HepG2 (cell line): Measurements from ENCODE around the gene LCAT. TPM values are rescaled to one million over a fixed set of nuclear protein-coding genes. Genes with fewer than 3 reads are reported as not detected.

Experiments used
- ATAC-seq: fragments of 200-7000 bp; cut with Tn5 transposase; 3 replicates; pipeline ENCODE4 v1.9.1; 2020; ENCODE audit warnings: mild to moderate bottlenecking, moderate library complexity
- BruUV-seq: library from RNA; stranded (reverse); fragments of 400-500 nt; replicated peaks from 2 replicates; lab custom pipeline; 2021; lab: Mats Ljungman, UMichigan
- CTCF ChIA-PET: fragments of 300-600 bp; formaldehyde crosslinking; extraction: SDS; loops from one replicate; lab custom pipeline; 2021; ENCODE audit warnings: low total read pairs, inconsistent platforms, low intra/inter-chr PET ratio; lab: Yijun Ruan, JAX
- POLR2A ChIA-PET: fragments of 350-600 bp; sonication (Branson Sonifier 250); formaldehyde crosslinking; loops from one replicate; lab custom pipeline; 2020; ENCODE audit warnings: antibody characterized with exemption, inconsistent platforms; lab: Yijun Ruan, JAX
- DNase-seq: peaks from one replicate; pipeline ENCODE4 v3.0.0-alpha.2; 2015; ENCODE audit warnings: low spot score
- FAIRE-seq: peaks from 3 replicates; lab custom pipeline; 2011; peaks lifted over from hg19 to GRCh38; lab: Jason Lieb, UNC
- H2AFZ ChIP-seq: one replicate; pipeline ENCODE4 v1.6.1; 2011; ENCODE audit warnings: low read length, inconsistent platforms
- H3K27ac ChIP-seq: fragments of 300-600 bp; 3 replicates; pipeline ENCODE4 v1.8.0; 2011; ENCODE audit warnings: mixed run types, mild to moderate bottlenecking, mixed read lengths, low read length, inconsistent platforms; ENCODE audit not compliant: insufficient read depth; ENCODE audit errors: extremely low read length
- H3K27me3 ChIP-seq, 2 experiments: fragments of 200-600 bp in 1 of 2; 2 replicates in 1 of 2; 3 replicates in 1 of 2; pipeline versions ENCODE4 v1.6.0 to v1.8.0; 2011; ENCODE audit warnings: low read length in 2 of 2, mild to moderate bottlenecking in 2 of 2, moderate library complexity in 2 of 2, inconsistent platforms in 1 of 2; ENCODE audit not compliant: insufficient read depth in 2 of 2, control insufficient read depth in 1 of 2
- H3K36me3 ChIP-seq, 2 experiments: fragments of 200-600 bp in 1 of 2; replicated peaks in 1 of 2; 2 replicates in 1 of 2; 3 replicates in 1 of 2; pipeline versions ENCODE4 v1.5.1 to v1.8.0; 2011; ENCODE audit warnings: low read length in 2 of 2, inconsistent platforms in 1 of 2; ENCODE audit not compliant: insufficient read depth in 2 of 2, control insufficient read depth in 1 of 2
- H3K4me1 ChIP-seq: 2 replicates; pipeline ENCODE4 v1.5.1; 2012; ENCODE audit warnings: low read length, inconsistent platforms; ENCODE audit not compliant: insufficient read depth
- H3K4me2 ChIP-seq: 2 replicates; pipeline ENCODE4 v1.6.0; 2011; ENCODE audit warnings: low read depth, low read length, inconsistent platforms
- H3K4me3 ChIP-seq, 3 experiments: fragments of 200-600 bp in 1 of 3; sonication (generic), shearing (Covaris generic) in 1 of 3; replicated peaks in 1 of 3; 2 replicates each; pipeline ENCODE4 v1.5.1; 2011 to 2016; ENCODE audit warnings: low read length in 3 of 3, inconsistent platforms in 2 of 3, low read depth in 2 of 3, mild to moderate bottlenecking in 2 of 3, control low read depth in 1 of 3, mixed read lengths in 1 of 3; ENCODE audit not compliant: insufficient read depth in 1 of 3
- H3K79me2 ChIP-seq: one replicate; pipeline ENCODE4 v1.6.1; 2011; ENCODE audit warnings: low read length, inconsistent platforms; ENCODE audit not compliant: insufficient read depth
- H3K9ac ChIP-seq: 2 replicates; pipeline ENCODE4 v1.6.0; 2011; ENCODE audit warnings: mild to moderate bottlenecking, low read depth, low read length, inconsistent platforms; ENCODE audit not compliant: insufficient read depth
- H3K9me3 ChIP-seq: 2 replicates; pipeline ENCODE4 v1.5.1; 2012; ENCODE audit warnings: mild to moderate bottlenecking, low read length
- H4K20me1 ChIP-seq: 2 replicates; pipeline ENCODE4 v1.6.0; 2011; ENCODE audit warnings: inconsistent platforms, mild to moderate bottlenecking, low read length, moderate library complexity; ENCODE audit not compliant: insufficient read depth
- CEBPB ChIP-seq: IDR thresholded peaks from 2 replicates; pipeline ENCODE4 v1.6.1; 2011; ENCODE audit warnings: low read depth, low read length, improper control_type of control experiment, borderline replicate concordance
- GABPA ChIP-seq, 2 experiments: IDR thresholded peaks; 2 replicates each; pipeline ENCODE4 v1.6.1; 2011 to 2016; ENCODE audit warnings: low read depth in 2 of 2, low read length in 1 of 2, missing biosample characterization in 1 of 2, missing genetic modification characterization in 1 of 2
- KLF9 ChIP-seq: IDR thresholded peaks from 2 replicates; pipeline ENCODE4 v1.6.1; 2016; ENCODE audit warnings: low read depth
- MTERF4 ChIP-seq: sonication (generic); formaldehyde crosslinking; IDR thresholded peaks from 2 replicates; pipeline ENCODE4 v1.8.0; 2023; ENCODE audit warnings: mild to moderate bottlenecking, missing genetic modification reagents
- NPAS2 ChIP-seq: sonication (generic); formaldehyde crosslinking; IDR thresholded peaks from 2 replicates; pipeline ENCODE4 v1.8.0; 2022; ENCODE audit warnings: mild to moderate bottlenecking, missing genetic modification reagents, borderline replicate concordance
- NR0B2 ChIP-seq: sonication (generic); formaldehyde crosslinking; IDR thresholded peaks from 2 replicates; pipeline ENCODE4 v1.4.0; 2020; ENCODE audit warnings: mild to moderate bottlenecking, missing genetic modification reagents
- NR2F6 ChIP-seq, 2 experiments: IDR thresholded peaks; 2 replicates each; pipeline ENCODE4 v1.6.1; 2016; ENCODE audit warnings: antibody characterized with exemption in 1 of 2, mild to moderate bottlenecking in 1 of 2
- POLR2G ChIP-seq: fragments of 200-400 bp; formaldehyde crosslinking; IDR thresholded peaks from 2 replicates; pipeline ENCODE4 v1.6.1; 2018; ENCODE audit warnings: mild to moderate bottlenecking, low read depth, low read length, moderate library complexity
- SSRP1 ChIP-seq: IDR thresholded peaks from 2 replicates; pipeline ENCODE4 v1.6.1; 2016; ENCODE audit warnings: control low read depth
- ZNF350 ChIP-seq: sonication (generic); formaldehyde crosslinking; IDR thresholded peaks from 2 replicates; pipeline ENCODE4 v1.4.0; 2020; ENCODE audit warnings: mild to moderate bottlenecking, low read depth, missing genetic modification reagents, borderline replicate concordance
- ZNF576 ChIP-seq: sonication (generic); formaldehyde crosslinking; IDR thresholded peaks from 2 replicates; pipeline ENCODE4 v1.4.0; 2020; ENCODE audit warnings: mild to moderate bottlenecking, missing genetic modification reagents
- ZNF580 ChIP-seq: IDR thresholded peaks from 2 replicates; pipeline ENCODE4 v1.6.1; 2016; ENCODE audit warnings: low read depth, borderline replicate concordance
- ZNF607 ChIP-seq: sonication (generic); formaldehyde crosslinking; IDR thresholded peaks from 2 replicates; pipeline ENCODE4 v1.5.1; 2020; ENCODE audit warnings: missing genetic modification reagents, mild to moderate bottlenecking, borderline replicate concordance
- ZNF629 ChIP-seq: sonication (generic); formaldehyde crosslinking; conservative IDR thresholded peaks from 2 replicates; pipeline ENCODE4 v1.5.0; 2020; ENCODE audit warnings: missing genetic modification reagents
- ZNF652 ChIP-seq: IDR thresholded peaks from 2 replicates; pipeline ENCODE4 v1.6.1; 2016; ENCODE audit warnings: low read depth, borderline replicate concordance
- ZNF7 ChIP-seq: IDR thresholded peaks from 2 replicates; pipeline ENCODE4 v1.6.1; 2016; ENCODE audit warnings: missing biosample characterization, missing genetic modification reagents
- WGBS: methylation state at CpG from one replicate; pipeline ENCODE4 v1.1.6; 2017; ENCODE audit warnings: low lambda C conversion rate; 5-methylcytosine and 5-hydroxymethylcytosine counted together
- in situ Hi-C: cut with HindIII; loops from 2 replicates; pipeline ENCODE4 v1.10.0; 2017; ENCODE audit warnings: low pct_unique_long_range_greater_than_20kb; ENCODE audit not compliant: extremely low pct_ligation_motif_present
- intact Hi-C: fragments of 100-400 bp; cut with micrococcal nuclease; formaldehyde crosslinking; loops from one replicate; pipeline ENCODE4 v1.10.0; 2022; ENCODE audit not compliant: unreplicated experiment
- polyA plus RNA-seq, 8 experiments: library from polyadenylated mRNA; depleted of rRNA in 3 of 8; stranded (reverse) in 7 of 8; unstranded in 1 of 8; fragments of >200 nt; fragmentation: Illumina TruSeq in 4 of 8; extraction: Trizol in 4 of 8; gene quantifications; 2 replicates each; pipeline versions ENCODE4 v1.2.1 to v1.2.3, GENCODE V29; 2011 to 2016; ENCODE audit warnings: low read depth in 4 of 8, missing spikeins in 1 of 8, mixed read lengths in 1 of 8; ENCODE audit not compliant: insufficient read depth in 1 of 8
- total RNA-seq, 5 experiments: library from RNA; depleted of rRNA; stranded (reverse); fragments of >200 nt; fragmentation: Illumina TruSeq; extraction: Trizol; gene quantifications; 2 replicates each; pipeline ENCODE4 v1.2.3, GENCODE V29; 2016; ENCODE audit warnings: low read depth in 1 of 5
- TF ChIP-seq, protein P1 (sequence below): sonication (generic); formaldehyde crosslinking; IDR thresholded peaks from 2 replicates; pipeline ENCODE4 v1.8.1; 2023; ENCODE audit warnings: mild to moderate bottlenecking, missing genetic modification reagents
- TF ChIP-seq, protein P2 (sequence below): IDR thresholded peaks from 2 replicates; pipeline ENCODE4 v1.6.1; 2016; ENCODE audit warnings: low read depth, control low read depth

The LCAT gene
- total and polyA plus RNA-seq, 2 of the 13 experiments (the other 11 are each of a cell fraction or from before 2014, with no cell fraction given), result 36.1 to 38.9 TPM

- POLR2A ChIA-PET, result interaction anchor here (0.8 to 4.6 kb wide), 9 partner anchors 8 to 100 kb away, joined by 3 to 36 read pairs (median 9); partner anchors contain the start of genes DDX28, DPEP2, DUS2 and SLC12A4
- Histone ChIP-seq H3K4me3 (peak overlapping the region; percentile 86 to 97 (median 97)), H4K20me1 (peaks cover 11% of the 10 kb centered on the region; the same call in 1 of the 2 replicates), H3K9ac (peak overlapping the region; percentile 92), H3K79me2 (peaks cover 24% of the 10 kb centered on the region), H3K27ac (peak overlapping the region; percentile 70), H3K9me3 (no peaks in the 10 kb centered on the region), H3K4me1 (peaks cover 41% of the 10 kb centered on the region), H3K27me3 (no peaks in the 10 kb centered on the region; a peak in 1 of 5 replicates), H2AFZ (no peak overlapping the region), H3K4me2 (peak overlapping the region; percentile 99), H3K36me3 (peaks cover 6 to 11% of the 10 kb centered on the region in 2 experiments; a peak in 4 of 5 replicates)
- no peak for DNase-seq
- no peak for FAIRE-seq
- intact Hi-C loops (no loop called here), in situ Hi-C loops (loop anchor here (10.0 kb wide), 1 partner anchor 272 kb away; the partner anchor contains the start of genes ACD, C16orf86, ENKD1 and PARD6A)
- CTCF ChIA-PET, result no interaction called here
- BruUV-seq, result no TSS peak
- WGBS, result 48% methylated on average over 6 of the region's 6 CpGs
- ATAC-seq, result peak; percentile 0
- TF ChIP-seq KLF9 (CRISPR knock-in tag) (no peak), ZNF576 (CRISPR knock-in tag) (0 out of 2 replicates have a peak, but pooled peaks have one; percentile 22), SSRP1 (CRISPR knock-in tag) (peak; percentile 83), CEBPB (no peak), MTERF4 (0 out of 2 replicates have a peak, but pooled peaks have one; percentile 7), ZNF629 (CRISPR knock-in tag) (0 out of 2 replicates have a peak, but pooled peaks have one; percentile 6), ZNF652 (0 out of 2 replicates have a peak, but pooled peaks have one; percentile 11), NR2F6 (IDR thresholded peaks at IDR 0.05) (0 out of 2 replicates have a peak, but pooled peaks have one; percentile 12), NR2F6 (CRISPR knock-in tag; IDR thresholded peaks at IDR 0.05) (no peak), NPAS2 (CRISPR knock-in tag) (0 out of 2 replicates have a peak, but pooled peaks have one; percentile 47), ZNF607 (CRISPR knock-in tag) (0 out of 2 replicates have a peak, but pooled peaks have one; percentile 34), ZNF350 (CRISPR knock-in tag) (no peak), POLR2G (peak; percentile 19; the same call in 1 of the 2 replicates), GABPA (IDR thresholded peaks at IDR 0.05; ENCODE audit: low read depth, low read length) (no peak), GABPA (CRISPR knock-in tag; IDR thresholded peaks at IDR 0.05; ENCODE audit: low read depth) (peak; percentile 17; the same call in 1 of the 2 replicates), ZNF7 (CRISPR knock-in tag) (peak; percentile 56; the same call in 1 of the 2 replicates), NR0B2 (CRISPR knock-in tag) (peak; percentile 70), ZNF580 (CRISPR knock-in tag) (0 out of 2 replicates have a peak, but pooled peaks have one; percentile 12)
- TF ChIP-seq, protein P1, sequence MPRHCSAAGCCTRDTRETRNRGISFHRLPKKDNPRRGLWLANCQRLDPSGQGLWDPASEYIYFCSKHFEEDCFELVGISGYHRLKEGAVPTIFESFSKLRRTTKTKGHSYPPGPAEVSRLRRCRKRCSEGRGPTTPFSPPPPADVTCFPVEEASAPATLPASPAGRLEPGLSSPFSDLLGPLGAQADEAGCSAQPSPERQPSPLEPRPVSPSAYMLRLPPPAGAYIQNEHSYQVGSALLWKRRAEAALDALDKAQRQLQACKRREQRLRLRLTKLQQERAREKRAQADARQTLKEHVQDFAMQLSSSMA (CRISPR knock-in tag), result 0 out of 2 replicates have a peak, but pooled peaks have one; percentile 70
- TF ChIP-seq, protein P2, sequence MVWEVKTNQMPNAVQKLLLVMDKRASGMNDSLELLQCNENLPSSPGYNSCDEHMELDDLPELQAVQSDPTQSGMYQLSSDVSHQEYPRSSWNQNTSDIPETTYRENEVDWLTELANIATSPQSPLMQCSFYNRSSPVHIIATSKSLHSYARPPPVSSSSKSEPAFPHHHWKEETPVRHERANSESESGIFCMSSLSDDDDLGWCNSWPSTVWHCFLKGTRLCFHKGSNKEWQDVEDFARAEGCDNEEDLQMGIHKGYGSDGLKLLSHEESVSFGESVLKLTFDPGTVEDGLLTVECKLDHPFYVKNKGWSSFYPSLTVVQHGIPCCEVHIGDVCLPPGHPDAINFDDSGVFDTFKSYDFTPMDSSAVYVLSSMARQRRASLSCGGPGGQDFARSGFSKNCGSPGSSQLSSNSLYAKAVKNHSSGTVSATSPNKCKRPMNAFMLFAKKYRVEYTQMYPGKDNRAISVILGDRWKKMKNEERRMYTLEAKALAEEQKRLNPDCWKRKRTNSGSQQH, result 0 out of 2 replicates have a peak, but pooled peaks have one; percentile 46
Observed at GRCh38 chr16:67936880-67937605, 6.9 kb downstream of the LCAT start.
